A204.1 (cell line): ENCODE results near the gene GHDC.
"Not testable (repeated sequence)": the region's sequence is repeated elsewhere in the genome, so short reads cannot be mapped to it uniquely, and the experiment has no call there.

Experiments used
- FAIRE-seq: peaks from 2 replicates; lab custom pipeline; 2012; peaks lifted over from hg19 to GRCh38; lab: Jason Lieb, UNC

GHDC gene

GRCh38 chr17:42146911-42147607 lies 47.2 kb downstream of the GHDC start:
- no peak for FAIRE-seq

- FAIRE-seq = not testable (repeated sequence)
Measured at GRCh38 chr17:42143138-42143537, 51.2 kb downstream of the GHDC start.

DNA sequence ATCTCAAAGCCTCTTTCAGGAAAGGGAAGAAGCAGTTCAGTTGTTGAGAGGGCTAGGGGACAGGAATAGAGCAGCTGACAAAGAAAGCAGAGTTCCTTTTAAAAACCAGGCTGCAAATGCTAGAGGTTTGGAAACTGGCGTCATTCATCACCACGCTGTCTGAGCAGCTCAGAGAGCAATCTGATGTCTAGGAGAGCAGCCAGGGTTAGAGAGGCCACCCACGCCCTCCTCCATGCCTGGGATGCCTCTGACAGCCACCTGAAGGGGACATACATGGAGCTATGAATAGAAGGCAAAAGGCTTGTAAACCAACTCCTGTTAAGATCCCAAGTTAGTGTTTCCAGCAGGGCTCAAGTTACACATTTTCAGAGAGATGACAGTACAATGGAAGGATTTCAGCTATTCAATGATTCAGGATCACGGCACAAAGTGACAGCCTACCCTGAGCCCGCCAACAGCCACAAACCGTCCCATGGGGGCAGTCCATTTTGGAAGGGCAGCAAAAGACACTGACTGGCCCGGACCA lies 51.9 kb downstream of the GHDC start:
- no peak for FAIRE-seq

DNA sequence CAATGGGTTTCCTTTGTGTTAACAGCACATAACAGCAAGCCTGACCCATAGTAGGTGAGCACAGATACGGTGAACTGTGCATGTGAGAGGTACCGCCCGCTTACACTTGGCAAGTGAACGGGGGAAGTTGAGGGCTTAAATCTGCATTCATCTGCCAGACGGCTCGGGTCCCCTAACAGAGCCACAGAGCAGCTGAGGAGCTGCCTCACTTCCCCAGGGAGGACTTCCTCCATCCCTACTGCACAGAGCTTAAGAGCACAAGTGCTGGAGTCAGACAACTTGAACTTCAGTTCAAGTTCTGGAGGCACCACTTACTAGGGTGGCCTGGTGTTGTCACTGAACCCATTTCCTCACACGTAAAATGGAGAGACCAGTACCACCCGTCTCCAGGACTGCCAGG lies 52.9 kb downstream of the GHDC start:
- FAIRE-seq = no peak

GRCh38 chr17:42140690-42141089 lies 53.6 kb downstream of the GHDC start:
- FAIRE-seq = not testable (repeated sequence)
